Measurements from ENCODE around the gene ANKRD28. TPM values are rescaled to one million over a fixed set of nuclear protein-coding genes. Genes with fewer than 3 reads are reported as not detected.

ANKRD28 gene
- total and polyA plus RNA-seq, 2 of the 8 experiments (the other 6 are each of a cell fraction or from before 2014, with no cell fraction given) = 39.1 to 61.7 TPM

GRCh38 chr3:15803921-15804320 is 6.1 kb upstream of the ANKRD28 start:
- Histone ChIP-seq H3K27ac (ENCODE audit: low read depth, low read length) (no peak overlapping the region), H3K14ac (ENCODE audit: insufficient read length) (no peak overlapping the region), H3K4me2 (ENCODE audit: insufficient read depth in 1 of 2, low read depth in 2 of 2, low read length in 2 of 2) (no peak overlapping the region), H4K20me1 (replicated peaks in 1 of 2; ENCODE audit: control insufficient read depth in 1 of 2, insufficient read depth in 2 of 2, low read length in 2 of 2) (no peaks in the 10 kb centered on the region), H3K36me3 (ENCODE audit: control insufficient read depth in 2 of 4, insufficient read depth in 4 of 4, low read length in 3 of 4) (no peaks in the 10 kb centered on the region), H3K23me2 (ENCODE audit: low read depth, low read length) (no peaks in the 10 kb centered on the region), H2BK12ac (ENCODE audit: low read depth, low read length) (no peak overlapping the region), H3K9ac (replicated peaks in 1 of 4; ENCODE audit: extremely low read depth in 1 of 4, low read depth in 3 of 4, low read length in 3 of 4) (no peak overlapping the region), H4K8ac (ENCODE audit: extremely low read depth, insufficient read depth, low read length) (no peak overlapping the region), H3K79me2 (ENCODE audit: control insufficient read depth in 1 of 2, insufficient read depth in 2 of 2, low read length in 2 of 2) (peaks cover 0 to 50% of the 10 kb centered on the region in 2 experiments; a peak in 2 of 4 replicates), H3K9me3 (ENCODE audit: insufficient read depth in 2 of 2, low read depth in 1 of 2, low read length in 1 of 2) (no peaks in the 10 kb centered on the region), H2BK15ac (ENCODE audit: low read length) (no peak overlapping the region), H2AK5ac (ENCODE audit: low read depth, low read length) (no peak overlapping the region), H4K91ac (replicated peaks; ENCODE audit: insufficient read length, low read length) (no peak overlapping the region), H3K56ac (replicated peaks; ENCODE audit: insufficient read length, low read depth, low read length) (no peak overlapping the region), H2AFZ (ENCODE audit: low read length) (no peak overlapping the region), H3K4me1 (replicated peaks in 1 of 4; ENCODE audit: control insufficient read depth in 3 of 4, insufficient read depth in 4 of 4, low read length in 3 of 4) (no peaks in the 10 kb centered on the region; a peak in 1 of 7 replicates), H2BK120ac (replicated peaks; ENCODE audit: low read depth, low read length) (no peak overlapping the region), H4K5ac (ENCODE audit: insufficient read length, low read depth, low read length) (no peak overlapping the region), H3K23ac (ENCODE audit: insufficient read length) (no peak overlapping the region), H3K18ac (ENCODE audit: extremely low read depth, low read length) (no peak overlapping the region), H2BK20ac (ENCODE audit: low read length) (no peak overlapping the region), H2BK5ac (ENCODE audit: low read depth, low read length) (no peak overlapping the region), H3K4me3 (ENCODE audit: extremely low read depth in 1 of 4, insufficient read depth in 2 of 4, low read depth in 3 of 4, low read length in 4 of 4) (no peak overlapping the region), H3K27me3 (replicated peaks in 1 of 4; ENCODE audit: control insufficient read depth in 3 of 4, extremely low read depth in 1 of 4, insufficient read depth in 3 of 4, low read length in 3 of 4) (no peaks in the 10 kb centered on the region), H3K79me1 (ENCODE audit: low read depth, low read length) (peaks cover 3% of the 10 kb centered on the region; the same call in 1 of the 2 replicates), H3K4ac (replicated peaks; ENCODE audit: insufficient read length, low read depth, low read length) (no peak overlapping the region)
- ChIA-PET CTCF (ENCODE audit: partially characterized antibody) (no interaction called here), POLR2A (ENCODE audit: partially characterized antibody) (no interaction called here)
- 94% methylated on average over 2 of the region's 2 CpGs; no CpG with 5 or more reads in 1 of the 2 experiments for WGBS, 2 experiments (ENCODE audit: extremely low coverage in 1 of 2, insufficient coverage in 1 of 2, insufficient read length in 1 of 2, insufficient replicate concordance in 2 of 2, low coverage in 1 of 2, low lambda C conversion rate in 2 of 2, missing lambda C conversion rate in 1 of 2)
- FAIRE-seq (no peak), DNase-seq (ENCODE audit: low read depth in 1 of 2, low spot score in 2 of 2) (no peak)
- no peak for TF ChIP-seq JUND (IDR thresholded peaks at IDR 0.05; ENCODE audit: low read length)
